H9 (cell line): ENCODE measurements around the gene ZNF804A. TPM values are rescaled to one million over a fixed set of nuclear protein-coding genes. Genes with fewer than 3 reads are reported as not detected.

Experiments used
- DNase-seq: peaks from one replicate; pipeline ENCODE4 v3.0.0-alpha.2; 2017
- H2AFZ ChIP-seq: one replicate; pipeline ENCODE4 v1.6.1; 2013; ENCODE audit warnings: mild to moderate bottlenecking, low read length, control low read depth, moderate library complexity
- H2AK5ac ChIP-seq: 2 replicates; pipeline ENCODE4 v1.6.1; 2013; ENCODE audit warnings: low read length, control low read depth, mixed read lengths; ENCODE audit not compliant: insufficient read length
- H2BK120ac ChIP-seq: one replicate; pipeline ENCODE4 v1.6.1; 2013; ENCODE audit warnings: low read depth, mild to moderate bottlenecking, low read length, control low read depth, inconsistent platforms; ENCODE audit not compliant: poor library complexity, severe bottlenecking
- H2BK12ac ChIP-seq: 2 replicates; pipeline ENCODE4 v1.6.1; 2013; ENCODE audit warnings: low read length, control low read depth, mixed read lengths, low read depth; ENCODE audit not compliant: insufficient read length
- H2BK15ac ChIP-seq: 2 replicates; pipeline ENCODE4 v1.6.1; 2013; ENCODE audit warnings: low read depth, low read length, control low read depth
- H2BK20ac ChIP-seq: one replicate; pipeline ENCODE4 v1.6.1; 2013; ENCODE audit warnings: low read depth, mild to moderate bottlenecking, low read length, control low read depth, inconsistent platforms; ENCODE audit not compliant: poor library complexity, severe bottlenecking
- H2BK5ac ChIP-seq: 2 replicates; pipeline ENCODE4 v1.6.1; 2013; ENCODE audit warnings: low read length, control low read depth, mixed read lengths; ENCODE audit not compliant: insufficient read length
- H3K14ac ChIP-seq: 2 replicates; pipeline ENCODE4 v1.6.1; 2013; ENCODE audit warnings: low read length, control low read depth; ENCODE audit not compliant: insufficient read depth
- H3K18ac ChIP-seq: 2 replicates; pipeline ENCODE4 v1.6.1; 2013; ENCODE audit warnings: low read depth, mild to moderate bottlenecking, mixed read lengths, low read length, control low read depth; ENCODE audit not compliant: insufficient read length
- H3K23ac ChIP-seq: 2 replicates; pipeline ENCODE4 v1.6.1; 2013; ENCODE audit warnings: low read length, control low read depth, mixed read lengths, low read depth; ENCODE audit not compliant: insufficient read length
- H3K23me2 ChIP-seq: 2 replicates; pipeline ENCODE4 v1.6.1; 2013; ENCODE audit warnings: low read depth, mild to moderate bottlenecking, mixed read lengths, low read length, control low read depth; ENCODE audit not compliant: insufficient read length, poor library complexity, severe bottlenecking
- H3K27ac ChIP-seq: 2 replicates; pipeline ENCODE4 v1.5.1; 2013; ENCODE audit warnings: low read length, control low read depth, mixed read lengths, low read depth; ENCODE audit not compliant: insufficient read length
- H3K27me3 ChIP-seq: 2 replicates; pipeline ENCODE4 v1.6.1; 2013; ENCODE audit warnings: low read length, control low read depth, inconsistent platforms; ENCODE audit not compliant: insufficient read depth
- H3K4ac ChIP-seq: 2 replicates; pipeline ENCODE4 v1.6.1; 2013; ENCODE audit warnings: low read depth, mild to moderate bottlenecking, control low read depth, inconsistent platforms, low read length, moderate library complexity
- H3K4me1 ChIP-seq: 2 replicates; pipeline ENCODE4 v1.6.1; 2013; ENCODE audit warnings: low read length, control low read depth, inconsistent platforms; ENCODE audit not compliant: insufficient read depth
- H3K4me2 ChIP-seq: 2 replicates; pipeline ENCODE4 v1.6.1; 2013; ENCODE audit warnings: low read length, control low read depth, mixed read lengths; ENCODE audit not compliant: insufficient read length, insufficient read depth
- H3K56ac ChIP-seq: 2 replicates; pipeline ENCODE4 v1.6.1; 2013; ENCODE audit warnings: low read depth, mild to moderate bottlenecking, mixed read lengths, low read length, control low read depth; ENCODE audit not compliant: insufficient read length
- H3K79me1 ChIP-seq: 2 replicates; pipeline ENCODE4 v1.6.1; 2013; ENCODE audit warnings: low read depth, mild to moderate bottlenecking, moderate library complexity, low read length, control low read depth, inconsistent platforms; ENCODE audit not compliant: insufficient read depth, poor library complexity, severe bottlenecking
- H3K79me2 ChIP-seq: 2 replicates; pipeline ENCODE4 v1.6.1; 2013; ENCODE audit warnings: low read length, control low read depth, inconsistent platforms; ENCODE audit not compliant: insufficient read depth
- H3K9ac ChIP-seq: 2 replicates; pipeline ENCODE4 v1.6.1; 2013; ENCODE audit warnings: low read length, control low read depth, mixed read lengths; ENCODE audit not compliant: insufficient read length; ENCODE audit errors: extremely low read depth
- H3K9me3 ChIP-seq: one replicate; pipeline ENCODE4 v1.6.1; 2013; ENCODE audit warnings: low read depth, low read length, inconsistent platforms; ENCODE audit not compliant: control insufficient read depth
- H3T11ph ChIP-seq: one replicate; pipeline ENCODE4 v1.6.1; 2013; ENCODE audit warnings: mild to moderate bottlenecking, low read length, control low read depth, inconsistent platforms
- H4K20me1 ChIP-seq: one replicate; pipeline ENCODE4 v1.6.1; 2013; ENCODE audit not compliant: control insufficient read depth, insufficient read length, insufficient read depth
- H4K5ac ChIP-seq: 2 replicates; pipeline ENCODE4 v1.6.1; 2013; ENCODE audit warnings: low read depth, mild to moderate bottlenecking, mixed read lengths, low read length, control low read depth; ENCODE audit not compliant: insufficient read length
- H4K8ac ChIP-seq: replicated peaks from 2 replicates; pipeline ENCODE4 v1.6.1; 2013; ENCODE audit warnings: low read length, control low read depth, mixed read lengths, low read depth; ENCODE audit not compliant: insufficient read length
- H4K91ac ChIP-seq: 2 replicates; pipeline ENCODE4 v1.6.1; 2013; ENCODE audit warnings: low read depth, mild to moderate bottlenecking, moderate library complexity, mixed read lengths, low read length, control low read depth; ENCODE audit not compliant: insufficient read length
- H3K27ac Mint-ChIP-seq, 3 experiments: 2 replicates in 2 of 3; 3 replicates in 1 of 3; pipeline ENCODE4 v1.8.0; 2020 to 2021; ENCODE audit warnings: mixed read lengths in 3 of 3, mild to moderate bottlenecking in 1 of 3, moderate library complexity in 1 of 3
- H3K27me3 Mint-ChIP-seq: 2 replicates; pipeline ENCODE4 v1.8.0; 2021; ENCODE audit warnings: low read depth, mild to moderate bottlenecking, moderate library complexity, mixed read lengths
- H3K36me3 Mint-ChIP-seq, 3 experiments: 2 replicates in 2 of 3; 3 replicates in 1 of 3; pipeline ENCODE4 v1.8.0; 2020 to 2021; ENCODE audit warnings: low read depth in 3 of 3, mixed read lengths in 3 of 3; ENCODE audit not compliant: insufficient read depth in 1 of 3
- H3K4me1 Mint-ChIP-seq, 2 experiments: 2 replicates each; pipeline ENCODE4 v1.8.0; 2020; ENCODE audit warnings: mixed read lengths in 2 of 2
- H3K4me3 Mint-ChIP-seq, 2 experiments: 2 replicates in 1 of 2; 3 replicates in 1 of 2; pipeline ENCODE4 v1.8.0; 2020 to 2021; ENCODE audit warnings: mild to moderate bottlenecking in 2 of 2, mixed read lengths in 2 of 2, moderate library complexity in 1 of 2
- H3K9me3 Mint-ChIP-seq, 2 experiments: 2 replicates in 1 of 2; 3 replicates in 1 of 2; pipeline ENCODE4 v1.8.0; 2020; ENCODE audit warnings: mild to moderate bottlenecking in 2 of 2, mixed read lengths in 2 of 2, moderate library complexity in 1 of 2
- WGBS: extraction: QIAGEN DNeasy Blood & Tissue Kit; methylation state at CpG from one replicate; pipeline ENCODE4 v1.1.7; 2013; ENCODE audit warnings: missing lambda C conversion rate, low lambda C conversion rate, mixed read lengths; ENCODE audit not compliant: insufficient read length; ENCODE audit errors: extremely low coverage; 5-methylcytosine and 5-hydroxymethylcytosine counted together
- total RNA-seq: library from RNA; stranded (reverse); gene quantifications from 2 replicates; pipeline ENCODE4 v1.2.1, GENCODE V29; 2021
- TF ChIP-seq, protein P1 (sequence below): fragments of 200-600 bp; sonication (generic); conservative IDR thresholded peaks from 3 replicates; pipeline ENCODE4 v1.8.0; 2021; ENCODE audit warnings: antibody characterized with exemption, mild to moderate bottlenecking

Gene ZNF804A
- total RNA-seq, 1 experiment from 2014 or later, result not detected

DNA sequence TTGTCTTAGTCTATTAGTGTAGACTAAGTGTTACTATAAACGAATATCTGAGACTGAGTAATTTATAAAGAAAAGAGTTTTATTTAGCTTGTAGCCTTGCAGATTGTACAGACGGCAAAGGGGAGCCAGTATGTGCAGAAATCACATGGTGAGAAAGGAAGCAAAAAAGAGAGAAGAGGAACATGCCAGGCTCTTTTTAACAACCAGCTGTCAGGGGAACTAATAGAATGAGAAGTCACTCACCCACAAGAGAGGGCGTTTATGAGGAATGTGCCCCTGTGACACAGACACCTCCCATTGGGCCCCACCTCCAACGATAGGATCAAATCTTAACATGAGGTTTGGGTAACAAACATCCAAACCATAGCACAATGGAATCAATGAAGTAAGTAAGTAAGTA lies 20.6 kb upstream of the ZNF804A start:
- H3K9me3 Mint-ChIP-seq, result no peaks in the 10 kb centered on the region
- H3K14ac ChIP-seq, result no peak overlapping the region
- no peak overlapping the region for H3K4me2 ChIP-seq
- no peaks in the 10 kb centered on the region for H3K27me3 ChIP-seq
- no CpG with 5 or more reads among the region's 4 CpGs for WGBS
- no peak overlapping the region for H3K23ac ChIP-seq
- no peak overlapping the region for H2BK12ac ChIP-seq
- H2AFZ ChIP-seq, result no peak overlapping the region
- no peak overlapping the region for H3K4ac ChIP-seq
- no peak overlapping the region for H2BK15ac ChIP-seq
- H3K9ac ChIP-seq, result no peak overlapping the region
- H3K27ac Mint-ChIP-seq, result no peak overlapping the region
- TF ChIP-seq, protein P1, sequence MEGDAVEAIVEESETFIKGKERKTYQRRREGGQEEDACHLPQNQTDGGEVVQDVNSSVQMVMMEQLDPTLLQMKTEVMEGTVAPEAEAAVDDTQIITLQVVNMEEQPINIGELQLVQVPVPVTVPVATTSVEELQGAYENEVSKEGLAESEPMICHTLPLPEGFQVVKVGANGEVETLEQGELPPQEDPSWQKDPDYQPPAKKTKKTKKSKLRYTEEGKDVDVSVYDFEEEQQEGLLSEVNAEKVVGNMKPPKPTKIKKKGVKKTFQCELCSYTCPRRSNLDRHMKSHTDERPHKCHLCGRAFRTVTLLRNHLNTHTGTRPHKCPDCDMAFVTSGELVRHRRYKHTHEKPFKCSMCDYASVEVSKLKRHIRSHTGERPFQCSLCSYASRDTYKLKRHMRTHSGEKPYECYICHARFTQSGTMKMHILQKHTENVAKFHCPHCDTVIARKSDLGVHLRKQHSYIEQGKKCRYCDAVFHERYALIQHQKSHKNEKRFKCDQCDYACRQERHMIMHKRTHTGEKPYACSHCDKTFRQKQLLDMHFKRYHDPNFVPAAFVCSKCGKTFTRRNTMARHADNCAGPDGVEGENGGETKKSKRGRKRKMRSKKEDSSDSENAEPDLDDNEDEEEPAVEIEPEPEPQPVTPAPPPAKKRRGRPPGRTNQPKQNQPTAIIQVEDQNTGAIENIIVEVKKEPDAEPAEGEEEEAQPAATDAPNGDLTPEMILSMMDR, result no peak
- no peak overlapping the region for H2BK5ac ChIP-seq
- no peak overlapping the region for H3K56ac ChIP-seq
- no peaks in the 10 kb centered on the region for H3K4me1 ChIP-seq
- no peak overlapping the region for H2BK120ac ChIP-seq
- H4K20me1 ChIP-seq, result no peaks in the 10 kb centered on the region
- H2AK5ac ChIP-seq, result no peak overlapping the region
- no peak overlapping the region for H3K4me3 Mint-ChIP-seq
- no peak overlapping the region for H4K91ac ChIP-seq
- no peak overlapping the region for H2BK20ac ChIP-seq
- H4K5ac ChIP-seq, result no peak overlapping the region
- H3K27me3 Mint-ChIP-seq, result peaks cover 2% of the 10 kb centered on the region
- no peaks in the 10 kb centered on the region for H3K9me3 ChIP-seq
- H4K8ac ChIP-seq, result no peak overlapping the region
- no peak overlapping the region for H3K18ac ChIP-seq
- H3K4me1 Mint-ChIP-seq, result no peaks in the 10 kb centered on the region
- no peaks in the 10 kb centered on the region for H3K36me3 Mint-ChIP-seq
- H3K23me2 ChIP-seq, result no peaks in the 10 kb centered on the region
- H3K79me2 ChIP-seq, result no peaks in the 10 kb centered on the region
- no peak overlapping the region for H3K27ac ChIP-seq
- H3T11ph ChIP-seq, result no peak overlapping the region
- DNase-seq, result no peak
- no peaks in the 10 kb centered on the region for H3K79me1 ChIP-seq
